VCaP (cell line): ENCODE data around the gene MLXIP.

ENCODE experiments used
- H3K27ac ChIP-seq: fragments of 450-650 bp; 2 replicates; pipeline ENCODE4 v1.5.1; 2017
- TF ChIP-seq, protein P1 (sequence below): fragments of 450-650 bp; conservative IDR thresholded peaks from 2 replicates; pipeline ENCODE4 v1.5.1; 2017; ENCODE audit warnings: mild to moderate bottlenecking, moderate library complexity

Gene MLXIP

DNA sequence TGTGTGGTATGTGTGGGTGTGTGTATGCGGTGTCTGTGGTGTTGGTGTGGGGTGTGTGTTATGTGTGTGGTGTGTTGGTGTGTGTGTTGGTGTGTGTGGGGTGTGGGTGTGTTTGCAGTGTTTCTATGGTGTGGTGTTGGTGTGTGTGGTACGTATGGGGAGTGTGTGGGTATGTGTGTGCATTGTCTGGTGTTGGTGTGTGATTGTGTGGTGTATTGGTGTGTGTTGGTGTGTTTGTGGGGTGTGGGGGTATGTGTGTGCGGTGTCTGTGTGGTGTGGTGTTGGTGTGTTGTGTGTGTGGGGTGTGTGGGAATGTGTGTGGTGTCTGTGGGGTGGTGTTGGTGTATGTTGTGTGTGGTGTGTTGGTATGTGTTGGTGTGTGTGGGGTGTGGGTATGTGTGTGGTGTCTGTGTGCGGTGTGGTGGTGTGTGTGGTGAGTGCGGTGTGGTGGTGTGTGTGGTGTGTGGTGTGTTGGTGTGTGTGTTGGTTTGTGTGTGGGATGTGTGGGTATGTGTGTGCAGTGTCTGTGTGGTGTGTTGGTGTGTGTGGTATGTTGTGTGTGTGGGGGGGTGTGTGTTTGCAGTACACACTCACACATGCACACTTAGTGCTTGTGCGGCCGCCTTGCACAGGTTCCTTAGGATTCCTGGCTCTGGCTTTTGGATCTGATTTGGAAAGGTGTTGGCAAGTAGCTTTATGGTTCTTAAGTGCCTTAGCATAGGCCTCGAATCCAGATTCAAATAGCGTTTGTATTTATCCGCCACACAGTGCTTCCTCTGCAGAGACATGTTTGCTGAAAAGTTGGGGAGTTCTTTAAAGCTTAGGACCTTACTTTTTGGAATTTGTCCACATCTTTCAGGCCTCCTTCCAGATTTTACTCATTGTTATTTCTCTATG lies 16.4 kb downstream of the MLXIP start:
- H3K27ac ChIP-seq, result peak overlapping the region; percentile 99

DNA sequence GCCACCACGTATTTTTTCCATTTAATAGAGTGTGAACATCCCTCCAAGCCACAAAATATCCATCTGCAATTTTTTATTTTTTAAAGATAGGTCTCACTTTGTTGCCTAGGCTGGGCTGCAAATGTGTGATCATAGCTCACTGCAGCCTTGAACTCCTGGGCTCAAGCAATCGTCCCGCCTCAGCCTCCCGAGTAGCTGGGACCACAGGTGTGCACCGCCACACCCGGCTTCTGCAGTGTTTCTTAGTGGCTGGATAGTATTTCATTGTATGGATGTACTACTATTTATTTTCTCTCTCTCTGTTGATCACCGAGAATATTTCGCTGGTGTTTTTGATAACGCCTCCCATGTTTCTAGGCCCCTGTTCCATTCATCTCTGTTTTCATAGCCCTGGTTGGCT lies 17.5 kb downstream of the MLXIP start:
- TF ChIP-seq, protein P1, sequence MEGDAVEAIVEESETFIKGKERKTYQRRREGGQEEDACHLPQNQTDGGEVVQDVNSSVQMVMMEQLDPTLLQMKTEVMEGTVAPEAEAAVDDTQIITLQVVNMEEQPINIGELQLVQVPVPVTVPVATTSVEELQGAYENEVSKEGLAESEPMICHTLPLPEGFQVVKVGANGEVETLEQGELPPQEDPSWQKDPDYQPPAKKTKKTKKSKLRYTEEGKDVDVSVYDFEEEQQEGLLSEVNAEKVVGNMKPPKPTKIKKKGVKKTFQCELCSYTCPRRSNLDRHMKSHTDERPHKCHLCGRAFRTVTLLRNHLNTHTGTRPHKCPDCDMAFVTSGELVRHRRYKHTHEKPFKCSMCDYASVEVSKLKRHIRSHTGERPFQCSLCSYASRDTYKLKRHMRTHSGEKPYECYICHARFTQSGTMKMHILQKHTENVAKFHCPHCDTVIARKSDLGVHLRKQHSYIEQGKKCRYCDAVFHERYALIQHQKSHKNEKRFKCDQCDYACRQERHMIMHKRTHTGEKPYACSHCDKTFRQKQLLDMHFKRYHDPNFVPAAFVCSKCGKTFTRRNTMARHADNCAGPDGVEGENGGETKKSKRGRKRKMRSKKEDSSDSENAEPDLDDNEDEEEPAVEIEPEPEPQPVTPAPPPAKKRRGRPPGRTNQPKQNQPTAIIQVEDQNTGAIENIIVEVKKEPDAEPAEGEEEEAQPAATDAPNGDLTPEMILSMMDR, result no peak
- peak overlapping the region; percentile 99 for H3K27ac ChIP-seq

More for the DNA sequence above, 16.4 kb downstream of the MLXIP start:
- TF ChIP-seq, protein P1, result no peak

DNA sequence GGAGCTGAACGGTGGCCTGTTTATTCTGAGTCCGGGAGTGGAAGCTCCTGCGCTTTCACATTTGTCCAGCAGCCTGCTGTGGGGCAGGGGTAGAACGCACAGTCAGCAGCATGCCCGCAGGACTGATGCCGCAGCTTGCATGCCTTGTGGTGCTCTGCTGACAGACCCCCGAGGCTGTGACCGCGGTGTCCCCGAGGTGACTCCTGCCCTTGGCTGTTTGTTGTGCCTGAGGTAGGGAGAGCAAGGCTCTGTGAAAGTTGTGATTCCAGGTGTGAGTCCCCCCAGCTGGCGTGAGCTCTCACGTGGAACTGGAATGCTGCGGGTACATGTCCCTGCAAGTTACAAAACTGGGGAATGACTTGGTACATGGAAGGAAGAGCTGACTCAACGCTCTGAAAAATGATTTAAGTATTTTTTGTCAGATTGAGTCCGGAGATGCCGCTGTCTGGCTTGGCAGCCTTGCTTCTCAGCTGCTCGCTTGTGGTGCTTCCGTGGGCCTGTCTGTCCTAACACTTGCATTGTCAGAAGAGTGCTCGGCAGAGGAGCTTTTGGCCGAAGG lies 18.1 kb downstream of the MLXIP start:
- TF ChIP-seq, protein P1, result no peak
- peak overlapping the region; percentile 99 for H3K27ac ChIP-seq

DNA sequence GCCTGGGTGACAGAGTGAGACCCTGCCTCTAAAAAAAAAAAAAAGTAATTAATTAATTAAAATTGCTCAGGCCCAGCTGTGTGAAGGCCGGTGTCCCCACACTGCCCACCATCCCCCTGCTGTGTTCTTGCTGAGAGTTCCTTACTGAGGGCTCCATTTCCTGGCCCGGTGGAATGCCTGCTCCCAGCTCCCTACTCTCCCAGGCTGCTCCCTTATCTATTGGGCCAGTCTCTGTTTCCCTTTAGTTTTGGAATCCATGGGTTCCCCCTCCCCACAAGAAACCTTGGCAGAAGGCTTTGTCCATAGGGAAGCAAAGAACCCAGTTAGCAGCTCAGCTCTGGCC lies 19.0 kb downstream of the MLXIP start:
- TF ChIP-seq, protein P1, result no peak
- H3K27ac ChIP-seq, result peak overlapping the region; percentile 99

DNA sequence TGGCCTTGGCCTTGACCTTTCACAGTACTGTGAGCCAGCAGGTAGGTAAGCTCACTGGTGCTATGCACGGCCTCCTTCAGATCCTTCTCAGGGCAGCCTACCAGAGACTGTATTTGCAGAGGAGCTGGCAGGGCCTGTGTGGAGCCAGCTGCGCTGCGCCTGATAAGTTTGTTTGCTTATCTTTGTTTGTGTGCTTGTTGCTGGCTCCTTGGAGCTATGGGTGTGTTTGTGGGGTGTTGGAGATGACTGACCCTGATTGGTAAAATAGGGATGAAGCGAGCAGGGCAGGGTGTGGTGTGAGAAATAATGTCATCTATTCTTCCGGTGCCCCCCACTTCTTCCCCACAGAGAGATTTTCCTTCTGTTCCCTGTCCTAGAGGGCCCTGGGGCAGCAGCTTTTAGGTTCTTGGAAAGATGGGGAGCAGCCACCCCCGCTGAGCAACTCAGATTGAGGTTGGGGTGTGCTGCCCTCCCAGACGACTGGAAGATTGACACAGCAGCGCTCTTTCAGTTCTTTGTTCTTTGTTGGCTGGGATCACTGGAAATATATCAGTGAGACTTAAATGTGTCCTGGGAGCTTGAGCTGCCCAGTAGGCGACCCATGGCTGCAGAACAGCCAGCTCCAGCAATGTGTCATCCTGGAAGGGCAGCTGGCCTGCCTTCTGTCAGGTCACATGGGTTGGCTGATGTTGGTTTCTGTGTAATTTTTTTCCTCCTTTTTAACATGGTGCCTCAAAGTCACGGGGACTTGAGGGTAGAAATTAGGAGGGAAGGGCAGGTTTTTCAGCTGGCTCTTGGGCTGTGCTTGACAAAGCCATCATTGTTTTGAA lies 19.6 kb downstream of the MLXIP start:
- TF ChIP-seq, protein P1, result no peak
- peak overlapping the region; percentile 99 for H3K27ac ChIP-seq

DNA sequence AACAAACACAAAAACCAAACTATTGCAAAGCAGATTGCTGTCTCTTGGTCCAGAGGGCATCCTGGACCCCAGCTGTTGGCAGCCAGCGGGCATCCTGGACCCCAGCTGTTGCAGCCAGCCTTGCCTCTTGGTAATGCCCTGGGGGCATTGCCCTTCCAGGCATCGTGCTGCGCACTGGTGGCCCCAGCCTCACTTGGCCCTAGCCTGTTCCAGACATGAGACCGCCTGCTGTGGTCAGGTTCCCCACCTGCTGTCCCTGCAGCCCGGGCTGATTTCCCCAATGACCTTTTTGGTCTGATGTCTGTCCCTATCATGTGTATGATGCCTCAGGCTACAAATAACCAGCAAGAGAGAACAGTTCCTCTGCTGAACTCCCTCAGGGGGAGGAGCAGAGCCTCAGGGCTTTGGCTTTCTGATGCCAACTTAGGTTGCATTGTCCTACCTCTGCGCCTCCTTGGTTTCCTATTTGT lies 20.8 kb downstream of the MLXIP start:
- TF ChIP-seq, protein P1, result no peak
- H3K27ac ChIP-seq, result peak overlapping the region; percentile 99

DNA sequence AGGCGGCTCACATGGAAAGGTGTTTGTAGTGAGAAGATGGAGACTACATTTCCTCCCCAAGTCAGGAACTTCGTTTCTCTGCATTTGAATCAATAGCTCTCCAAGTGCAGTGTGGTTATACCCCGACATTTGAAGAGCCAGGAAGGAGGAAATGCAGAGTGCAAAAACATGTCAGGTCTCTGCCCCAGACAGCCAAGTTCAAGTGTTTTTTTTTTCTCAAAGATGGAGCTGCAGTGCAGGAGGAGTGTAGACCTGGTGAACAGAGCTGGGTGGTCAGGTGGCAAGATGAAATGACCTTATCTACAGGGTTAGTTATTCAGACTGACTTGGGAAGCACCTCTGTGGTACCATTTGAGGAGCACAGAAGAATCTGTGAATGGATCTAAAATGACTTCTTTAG lies 21.3 kb downstream of the MLXIP start:
- H3K27ac ChIP-seq, result peak overlapping the region; percentile 99
- TF ChIP-seq, protein P1, result no peak
